HG03457 (cell line): ENCODE results near the gene GPR173.

Experiments used
- ATAC-seq: cut with Tn5 transposase; IDR thresholded peaks from one replicate; pipeline ENCODE4 v1.9.1; 2021; ENCODE audit warnings: moderate number of reproducible peaks; ENCODE audit not compliant: unreplicated experiment

Gene GPR173

GRCh38 chrX:53048169-53049126 is at the start of gene GPR173:
Gene GPR173, plus strand, starts transcription at chrX:53048789. Its CDS starts 27,833 bp downstream, at chrX:53076622.
- no peak for ATAC-seq

- no peak for ATAC-seq
Measured at GRCh38 chrX:53000447-53001135, 48.0 kb upstream of the GPR173 start.

- ATAC-seq: no peak
Measured at GRCh38 chrX:53001958-53002357, 46.6 kb upstream of the GPR173 start.

GRCh38 chrX:53003111-53003510 is 45.5 kb upstream of the GPR173 start:
- no peak for ATAC-seq

- ATAC-seq: no peak
Measured at GRCh38 chrX:53004038-53004437, 44.6 kb upstream of the GPR173 start.

- ATAC-seq: no peak
Measured at GRCh38 chrX:53004811-53005210, 43.8 kb upstream of the GPR173 start.

GRCh38 chrX:53005327-53005726 is 43.3 kb upstream of the GPR173 start:
- ATAC-seq: no peak

- no peak for ATAC-seq
Measured at GRCh38 chrX:53009032-53009431, 39.6 kb upstream of the GPR173 start.

- ATAC-seq: no peak
Measured at GRCh38 chrX:53013291-53013690, 35.3 kb upstream of the GPR173 start.

GRCh38 chrX:53018627-53019026 is 30.0 kb upstream of the GPR173 start:
- ATAC-seq: no peak

- ATAC-seq: no peak
Measured at GRCh38 chrX:53022381-53022780, 26.2 kb upstream of the GPR173 start.

GRCh38 chrX:53028678-53029077 is 19.9 kb upstream of the GPR173 start:
- ATAC-seq: no peak

GRCh38 chrX:53031380-53031779 is 17.2 kb upstream of the GPR173 start:
- ATAC-seq: no peak

- no peak for ATAC-seq
Measured at GRCh38 chrX:53036149-53036548, 12.4 kb upstream of the GPR173 start.

- ATAC-seq: no peak
Measured at GRCh38 chrX:53039236-53039635, 9.4 kb upstream of the GPR173 start.

GRCh38 chrX:53044995-53045394 is 3.6 kb upstream of the GPR173 start:
- no peak for ATAC-seq

GRCh38 chrX:53047228-53047627 is 1.4 kb upstream of the GPR173 start:
- no peak for ATAC-seq

- no peak for ATAC-seq
Measured at GRCh38 chrX:53049127-53049517, 533 bp downstream of the GPR173 start.

GRCh38 chrX:53050841-53051240 is 2.3 kb downstream of the GPR173 start:
- no peak for ATAC-seq

GRCh38 chrX:53055244-53055849 is 6.8 kb downstream of the GPR173 start:
- ATAC-seq: no peak

GRCh38 chrX:53056292-53056691 is 7.7 kb downstream of the GPR173 start:
- ATAC-seq: no peak

GRCh38 chrX:53065104-53065503 is 16.5 kb downstream of the GPR173 start:
- ATAC-seq: no peak
